H9 (cell line): ENCODE data around the gene PNPLA1. TPM values are rescaled to one million over a fixed set of nuclear protein-coding genes. Genes with fewer than 3 reads are reported as not detected.
A peak's percentile ranks its signal among the peaks of the same experiment; 100 is the strongest.

Source experiments
- DNase-seq: peaks from one replicate; pipeline ENCODE4 v3.0.0-alpha.2; 2017
- H2AFZ ChIP-seq: one replicate; pipeline ENCODE4 v1.6.1; 2013; ENCODE audit warnings: mild to moderate bottlenecking, low read length, control low read depth, moderate library complexity
- H2AK5ac ChIP-seq: 2 replicates; pipeline ENCODE4 v1.6.1; 2013; ENCODE audit warnings: low read length, control low read depth, mixed read lengths; ENCODE audit not compliant: insufficient read length
- H2BK120ac ChIP-seq: one replicate; pipeline ENCODE4 v1.6.1; 2013; ENCODE audit warnings: low read depth, mild to moderate bottlenecking, low read length, control low read depth, inconsistent platforms; ENCODE audit not compliant: poor library complexity, severe bottlenecking
- H2BK12ac ChIP-seq: 2 replicates; pipeline ENCODE4 v1.6.1; 2013; ENCODE audit warnings: low read length, control low read depth, mixed read lengths, low read depth; ENCODE audit not compliant: insufficient read length
- H2BK15ac ChIP-seq: 2 replicates; pipeline ENCODE4 v1.6.1; 2013; ENCODE audit warnings: low read depth, low read length, control low read depth
- H2BK20ac ChIP-seq: one replicate; pipeline ENCODE4 v1.6.1; 2013; ENCODE audit warnings: low read depth, mild to moderate bottlenecking, low read length, control low read depth, inconsistent platforms; ENCODE audit not compliant: poor library complexity, severe bottlenecking
- H2BK5ac ChIP-seq: 2 replicates; pipeline ENCODE4 v1.6.1; 2013; ENCODE audit warnings: low read length, control low read depth, mixed read lengths; ENCODE audit not compliant: insufficient read length
- H3K14ac ChIP-seq: 2 replicates; pipeline ENCODE4 v1.6.1; 2013; ENCODE audit warnings: low read length, control low read depth; ENCODE audit not compliant: insufficient read depth
- H3K18ac ChIP-seq: 2 replicates; pipeline ENCODE4 v1.6.1; 2013; ENCODE audit warnings: low read depth, mild to moderate bottlenecking, mixed read lengths, low read length, control low read depth; ENCODE audit not compliant: insufficient read length
- H3K23ac ChIP-seq: 2 replicates; pipeline ENCODE4 v1.6.1; 2013; ENCODE audit warnings: low read length, control low read depth, mixed read lengths, low read depth; ENCODE audit not compliant: insufficient read length
- H3K23me2 ChIP-seq: 2 replicates; pipeline ENCODE4 v1.6.1; 2013; ENCODE audit warnings: low read depth, mild to moderate bottlenecking, mixed read lengths, low read length, control low read depth; ENCODE audit not compliant: insufficient read length, poor library complexity, severe bottlenecking
- H3K27ac ChIP-seq: 2 replicates; pipeline ENCODE4 v1.5.1; 2013; ENCODE audit warnings: low read length, control low read depth, mixed read lengths, low read depth; ENCODE audit not compliant: insufficient read length
- H3K27me3 ChIP-seq: 2 replicates; pipeline ENCODE4 v1.6.1; 2013; ENCODE audit warnings: low read length, control low read depth, inconsistent platforms; ENCODE audit not compliant: insufficient read depth
- H3K4ac ChIP-seq: 2 replicates; pipeline ENCODE4 v1.6.1; 2013; ENCODE audit warnings: low read depth, mild to moderate bottlenecking, control low read depth, inconsistent platforms, low read length, moderate library complexity
- H3K4me1 ChIP-seq: 2 replicates; pipeline ENCODE4 v1.6.1; 2013; ENCODE audit warnings: low read length, control low read depth, inconsistent platforms; ENCODE audit not compliant: insufficient read depth
- H3K4me2 ChIP-seq: 2 replicates; pipeline ENCODE4 v1.6.1; 2013; ENCODE audit warnings: low read length, control low read depth, mixed read lengths; ENCODE audit not compliant: insufficient read length, insufficient read depth
- H3K56ac ChIP-seq: 2 replicates; pipeline ENCODE4 v1.6.1; 2013; ENCODE audit warnings: low read depth, mild to moderate bottlenecking, mixed read lengths, low read length, control low read depth; ENCODE audit not compliant: insufficient read length
- H3K79me1 ChIP-seq: 2 replicates; pipeline ENCODE4 v1.6.1; 2013; ENCODE audit warnings: low read depth, mild to moderate bottlenecking, moderate library complexity, low read length, control low read depth, inconsistent platforms; ENCODE audit not compliant: insufficient read depth, poor library complexity, severe bottlenecking
- H3K79me2 ChIP-seq: 2 replicates; pipeline ENCODE4 v1.6.1; 2013; ENCODE audit warnings: low read length, control low read depth, inconsistent platforms; ENCODE audit not compliant: insufficient read depth
- H3K9ac ChIP-seq: 2 replicates; pipeline ENCODE4 v1.6.1; 2013; ENCODE audit warnings: low read length, control low read depth, mixed read lengths; ENCODE audit not compliant: insufficient read length; ENCODE audit errors: extremely low read depth
- H3K9me3 ChIP-seq: one replicate; pipeline ENCODE4 v1.6.1; 2013; ENCODE audit warnings: low read depth, low read length, inconsistent platforms; ENCODE audit not compliant: control insufficient read depth
- H3T11ph ChIP-seq: one replicate; pipeline ENCODE4 v1.6.1; 2013; ENCODE audit warnings: mild to moderate bottlenecking, low read length, control low read depth, inconsistent platforms
- H4K20me1 ChIP-seq: one replicate; pipeline ENCODE4 v1.6.1; 2013; ENCODE audit not compliant: control insufficient read depth, insufficient read length, insufficient read depth
- H4K5ac ChIP-seq: 2 replicates; pipeline ENCODE4 v1.6.1; 2013; ENCODE audit warnings: low read depth, mild to moderate bottlenecking, mixed read lengths, low read length, control low read depth; ENCODE audit not compliant: insufficient read length
- H4K8ac ChIP-seq: replicated peaks from 2 replicates; pipeline ENCODE4 v1.6.1; 2013; ENCODE audit warnings: low read length, control low read depth, mixed read lengths, low read depth; ENCODE audit not compliant: insufficient read length
- H4K91ac ChIP-seq: 2 replicates; pipeline ENCODE4 v1.6.1; 2013; ENCODE audit warnings: low read depth, mild to moderate bottlenecking, moderate library complexity, mixed read lengths, low read length, control low read depth; ENCODE audit not compliant: insufficient read length
- H3K27ac Mint-ChIP-seq, 3 experiments: 2 replicates in 2 of 3; 3 replicates in 1 of 3; pipeline ENCODE4 v1.8.0; 2020 to 2021; ENCODE audit warnings: mixed read lengths in 3 of 3, mild to moderate bottlenecking in 1 of 3, moderate library complexity in 1 of 3
- H3K27me3 Mint-ChIP-seq: 2 replicates; pipeline ENCODE4 v1.8.0; 2021; ENCODE audit warnings: low read depth, mild to moderate bottlenecking, moderate library complexity, mixed read lengths
- H3K36me3 Mint-ChIP-seq, 3 experiments: 2 replicates in 2 of 3; 3 replicates in 1 of 3; pipeline ENCODE4 v1.8.0; 2020 to 2021; ENCODE audit warnings: low read depth in 3 of 3, mixed read lengths in 3 of 3; ENCODE audit not compliant: insufficient read depth in 1 of 3
- H3K4me1 Mint-ChIP-seq, 2 experiments: 2 replicates each; pipeline ENCODE4 v1.8.0; 2020; ENCODE audit warnings: mixed read lengths in 2 of 2
- H3K4me3 Mint-ChIP-seq, 2 experiments: 2 replicates in 1 of 2; 3 replicates in 1 of 2; pipeline ENCODE4 v1.8.0; 2020 to 2021; ENCODE audit warnings: mild to moderate bottlenecking in 2 of 2, mixed read lengths in 2 of 2, moderate library complexity in 1 of 2
- H3K9me3 Mint-ChIP-seq, 2 experiments: 2 replicates in 1 of 2; 3 replicates in 1 of 2; pipeline ENCODE4 v1.8.0; 2020; ENCODE audit warnings: mild to moderate bottlenecking in 2 of 2, mixed read lengths in 2 of 2, moderate library complexity in 1 of 2
- WGBS: extraction: QIAGEN DNeasy Blood & Tissue Kit; methylation state at CpG from one replicate; pipeline ENCODE4 v1.1.7; 2013; ENCODE audit warnings: missing lambda C conversion rate, low lambda C conversion rate, mixed read lengths; ENCODE audit not compliant: insufficient read length; ENCODE audit errors: extremely low coverage; 5-methylcytosine and 5-hydroxymethylcytosine counted together
- total RNA-seq: library from RNA; stranded (reverse); gene quantifications from 2 replicates; pipeline ENCODE4 v1.2.1, GENCODE V29; 2021
- TF ChIP-seq, protein P1 (sequence below): fragments of 200-600 bp; sonication (generic); conservative IDR thresholded peaks from 3 replicates; pipeline ENCODE4 v1.8.0; 2021; ENCODE audit warnings: antibody characterized with exemption, mild to moderate bottlenecking

The PNPLA1 gene
- total RNA-seq, 1 experiment from 2014 or later = 0.09 TPM

DNA sequence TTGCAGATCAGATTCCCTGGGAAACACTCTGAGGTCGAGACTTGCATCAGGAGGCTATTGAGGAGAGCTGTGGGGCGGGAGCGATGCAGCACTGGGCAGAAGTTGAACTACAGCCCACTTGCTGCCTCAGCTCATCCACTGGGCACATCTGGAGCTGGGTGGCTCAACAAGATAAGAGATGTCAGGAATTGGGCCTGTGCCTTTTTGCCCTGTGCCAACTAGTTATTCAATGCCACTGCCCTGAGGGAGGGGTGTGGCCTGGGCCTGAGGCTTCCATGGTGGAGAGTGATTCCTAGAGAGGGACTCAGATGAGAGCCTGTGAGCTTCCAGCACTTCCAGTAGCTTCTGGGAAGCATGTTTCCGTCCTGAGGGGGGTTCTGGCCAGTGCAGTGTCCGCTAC, 40.6 kb upstream of the PNPLA1 start:
- Histone ChIP-seq H3K23ac (no peak overlapping the region), H2BK12ac (no peak overlapping the region), H4K8ac (no peak overlapping the region), H3K27ac (no peak overlapping the region), H2AFZ (no peak overlapping the region), H4K91ac (no peak overlapping the region), H2AK5ac (no peak overlapping the region), H3K79me1 (no peaks in the 10 kb centered on the region), H3K9me3 (no peaks in the 10 kb centered on the region), H3K27me3 (no peaks in the 10 kb centered on the region), H2BK120ac (no peak overlapping the region), H3K56ac (no peak overlapping the region), H3K4ac (no peak overlapping the region), H4K5ac (no peak overlapping the region), H4K20me1 (no peaks in the 10 kb centered on the region), H3K23me2 (no peaks in the 10 kb centered on the region), H3K14ac (no peak overlapping the region), H3K4me2 (no peak overlapping the region), H2BK20ac (no peak overlapping the region), H3T11ph (no peak overlapping the region), H3K4me1 (no peaks in the 10 kb centered on the region), H2BK5ac (no peak overlapping the region), H2BK15ac (no peak overlapping the region), H3K18ac (no peak overlapping the region), H3K9ac (no peak overlapping the region), H3K79me2 (no peaks in the 10 kb centered on the region)
- Mint-ChIP-seq H3K4me1 (no peaks in the 10 kb centered on the region), H3K36me3 (peaks cover 18 to 79% (median 60%) of the 10 kb centered on the region in 3 experiments), H3K4me3 (no peak overlapping the region), H3K27me3 (no peaks in the 10 kb centered on the region), H3K27ac (0 out of 7 replicates have a peak overlapping the region, but pooled peaks of 1 of the 3 experiments have one; percentile 53), H3K9me3 (no peaks in the 10 kb centered on the region)
- no peak for DNase-seq
- TF ChIP-seq, protein P1, sequence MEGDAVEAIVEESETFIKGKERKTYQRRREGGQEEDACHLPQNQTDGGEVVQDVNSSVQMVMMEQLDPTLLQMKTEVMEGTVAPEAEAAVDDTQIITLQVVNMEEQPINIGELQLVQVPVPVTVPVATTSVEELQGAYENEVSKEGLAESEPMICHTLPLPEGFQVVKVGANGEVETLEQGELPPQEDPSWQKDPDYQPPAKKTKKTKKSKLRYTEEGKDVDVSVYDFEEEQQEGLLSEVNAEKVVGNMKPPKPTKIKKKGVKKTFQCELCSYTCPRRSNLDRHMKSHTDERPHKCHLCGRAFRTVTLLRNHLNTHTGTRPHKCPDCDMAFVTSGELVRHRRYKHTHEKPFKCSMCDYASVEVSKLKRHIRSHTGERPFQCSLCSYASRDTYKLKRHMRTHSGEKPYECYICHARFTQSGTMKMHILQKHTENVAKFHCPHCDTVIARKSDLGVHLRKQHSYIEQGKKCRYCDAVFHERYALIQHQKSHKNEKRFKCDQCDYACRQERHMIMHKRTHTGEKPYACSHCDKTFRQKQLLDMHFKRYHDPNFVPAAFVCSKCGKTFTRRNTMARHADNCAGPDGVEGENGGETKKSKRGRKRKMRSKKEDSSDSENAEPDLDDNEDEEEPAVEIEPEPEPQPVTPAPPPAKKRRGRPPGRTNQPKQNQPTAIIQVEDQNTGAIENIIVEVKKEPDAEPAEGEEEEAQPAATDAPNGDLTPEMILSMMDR = no peak
- no CpG with 5 or more reads among the region's 5 CpGs for WGBS
